Measurements from ENCODE around the gene ARL2. TPM values are rescaled to one million over a fixed set of nuclear protein-coding genes. Genes with fewer than 3 reads are reported as not detected.

The ARL2 gene
- total RNA-seq, 2 experiments from 2014 or later, result 74.1 to 86.9 TPM

- Mint-ChIP-seq H3K36me3 (no peaks in the 10 kb centered on the region), H3K27me3 (no peaks in the 10 kb centered on the region), H3K4me3 (no peak within 1 kb of the TSS), H3K4me1 (peaks cover 23% of the 10 kb centered on the region), H3K27ac (no peak within 1 kb of the TSS), H3K9me3 (ENCODE audit: low read depth) (no peaks in the 10 kb centered on the region)
- ATAC-seq, result no peak
- CTCF ChIA-PET, result interaction anchor here (1.2 kb wide), 1 partner anchor 52 kb away, joined by 3 read pairs; no protein-coding TSS in a partner anchor
- DNase-seq, result no peak
These were observed 44.6 kb downstream of the ARL2 start, which contains the start of gene NAALADL1 for GRCh38 chr11:65058419-65059054. Gene NAALADL1, minus strand, starts transcription at chr11:65058553. Its CDS starts 32 bp downstream, at chr11:65058521.

DNA sequence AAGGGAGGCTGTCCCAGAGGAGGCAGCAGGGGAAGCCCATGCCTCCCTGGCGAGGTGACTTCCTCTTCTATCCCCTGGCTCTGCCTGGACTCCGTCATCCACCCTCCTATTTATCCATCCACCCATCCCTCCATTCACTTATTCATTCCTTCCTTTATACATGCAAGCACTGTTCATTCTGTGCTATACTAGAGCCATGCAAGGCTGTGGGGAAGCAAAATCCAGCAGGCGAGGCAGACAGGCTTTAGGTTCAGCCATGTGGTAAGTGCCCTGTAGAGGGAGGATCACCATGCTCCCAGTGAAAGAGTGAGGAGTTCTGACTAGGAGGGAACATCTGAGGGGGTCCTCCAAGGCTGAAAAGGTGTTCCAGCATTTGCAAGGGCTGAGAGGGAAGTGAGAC, 45.6 kb downstream of the ARL2 start:
- Mint-ChIP-seq H3K9me3 (ENCODE audit: low read depth) (no peaks in the 10 kb centered on the region), H3K27me3 (no peaks in the 10 kb centered on the region), H3K36me3 (no peaks in the 10 kb centered on the region), H3K4me1 (peaks cover 14% of the 10 kb centered on the region), H3K27ac (no peak overlapping the region), H3K4me3 (no peak overlapping the region)
- ATAC-seq (no peak), DNase-seq (no peak)
- CTCF ChIA-PET, result interaction anchor here (1.0 kb wide), 1 partner anchor 166 kb away, joined by 3 read pairs; no protein-coding TSS in a partner anchor

- H3K9me3 Mint-ChIP-seq (ENCODE audit: low read depth), result no peaks in the 10 kb centered on the region
- H3K4me1 Mint-ChIP-seq, result peaks cover 14% of the 10 kb centered on the region
- CTCF ChIA-PET, result interaction anchor here (1.0 kb wide), 1 partner anchor 166 kb away, joined by 3 read pairs; no protein-coding TSS in a partner anchor
- ATAC-seq (peak; percentile 18), DNase-seq (no peak)
- H3K4me3 Mint-ChIP-seq, result no peak overlapping the region
- no peaks in the 10 kb centered on the region for H3K27me3 Mint-ChIP-seq
- H3K36me3 Mint-ChIP-seq, result no peaks in the 10 kb centered on the region
- no peak overlapping the region for H3K27ac Mint-ChIP-seq
These were observed 46.2 kb downstream of the ARL2 start for GRCh38 chr11:65059959-65060824.

DNA sequence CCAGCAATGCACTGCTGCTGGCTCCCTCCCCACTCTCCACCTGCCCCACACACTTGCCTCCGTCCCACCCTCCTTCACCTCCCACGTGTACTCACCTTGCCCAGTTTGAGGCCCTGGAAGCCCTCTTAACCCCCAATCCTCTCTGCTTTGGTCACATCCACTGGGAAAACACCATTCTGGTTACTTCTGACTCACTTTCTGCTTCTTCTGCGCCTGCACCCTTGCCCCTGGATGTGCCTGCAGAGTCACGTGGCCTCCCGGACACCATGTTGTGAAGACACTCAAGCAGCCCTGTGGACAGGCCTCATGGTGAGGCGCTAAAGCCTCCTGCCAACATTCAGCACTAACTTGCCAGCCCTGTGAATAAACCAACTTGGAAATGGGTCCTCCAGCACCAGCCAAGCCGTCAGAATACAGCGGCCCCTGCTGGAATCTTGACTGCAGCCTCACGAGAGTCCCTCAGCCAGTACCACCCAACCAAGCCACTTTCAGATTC, 47.0 kb downstream of the ARL2 start:
- DNase-seq (no peak), ATAC-seq (peak; percentile 43)
- Mint-ChIP-seq H3K27ac (no peak overlapping the region), H3K36me3 (no peaks in the 10 kb centered on the region), H3K4me1 (peaks cover 12% of the 10 kb centered on the region), H3K9me3 (ENCODE audit: low read depth) (no peaks in the 10 kb centered on the region), H3K27me3 (no peaks in the 10 kb centered on the region), H3K4me3 (no peak overlapping the region)
- CTCF ChIA-PET, result no interaction called here

DNA sequence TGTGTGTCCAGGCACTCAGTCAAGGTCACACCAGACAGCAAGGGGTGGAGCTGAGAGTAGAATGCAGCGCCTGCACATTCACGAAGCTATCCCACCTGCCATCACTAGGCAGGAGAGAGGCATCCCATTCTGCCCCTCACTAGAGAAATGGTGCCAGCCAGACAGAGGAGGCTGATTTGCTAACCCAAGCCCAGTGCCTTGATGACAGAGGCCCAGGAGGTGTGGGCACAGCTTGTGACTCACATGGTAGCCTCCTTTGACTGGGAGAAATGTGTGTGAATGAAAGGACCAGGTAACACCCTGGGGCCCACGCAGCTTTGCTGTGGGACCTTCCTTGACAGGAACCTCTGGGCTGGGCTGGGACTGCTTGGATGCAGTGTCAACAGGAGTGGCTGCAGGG, 49.6 kb downstream of the ARL2 start:
- Mint-ChIP-seq H3K4me1 (peaks cover 12% of the 10 kb centered on the region), H3K27me3 (no peaks in the 10 kb centered on the region), H3K36me3 (no peaks in the 10 kb centered on the region), H3K4me3 (no peak overlapping the region), H3K9me3 (ENCODE audit: low read depth) (no peaks in the 10 kb centered on the region), H3K27ac (no peak overlapping the region)
- no peak for ATAC-seq
- CTCF ChIA-PET, result interaction anchor here (0.8 to 1.2 kb wide), 3 partner anchors 9 to 84 kb away, joined by 3 read pairs; partner anchors contain the start of gene ARL2
- no peak for DNase-seq

GRCh38 chr11:65064847-65065240, 50.9 kb downstream of the ARL2 start:
- H3K36me3 Mint-ChIP-seq, result no peaks in the 10 kb centered on the region
- H3K4me1 Mint-ChIP-seq, result peaks cover 11% of the 10 kb centered on the region
- no peaks in the 10 kb centered on the region for H3K9me3 Mint-ChIP-seq (ENCODE audit: low read depth)
- no peaks in the 10 kb centered on the region for H3K27me3 Mint-ChIP-seq
- no peak overlapping the region for H3K4me3 Mint-ChIP-seq
- no peak for DNase-seq
- CTCF ChIA-PET, result interaction anchor here (1.2 kb wide), 1 partner anchor 8 kb away, joined by 3 read pairs; no protein-coding TSS in a partner anchor
- no peak overlapping the region for H3K27ac Mint-ChIP-seq
- no peak for ATAC-seq

GRCh38 chr11:65065851-65066250, 51.9 kb downstream of the ARL2 start:
- Mint-ChIP-seq H3K4me1 (peaks cover 1% of the 10 kb centered on the region), H3K27ac (no peak overlapping the region), H3K9me3 (ENCODE audit: low read depth) (no peaks in the 10 kb centered on the region), H3K4me3 (no peak overlapping the region), H3K36me3 (no peaks in the 10 kb centered on the region), H3K27me3 (no peaks in the 10 kb centered on the region)
- no peak for DNase-seq
- CTCF ChIA-PET, result interaction anchor here (0.7 kb wide), 1 partner anchor 104 kb away, joined by 3 read pairs; no protein-coding TSS in a partner anchor
- ATAC-seq, result no peak

- no peak for DNase-seq
- H3K9me3 Mint-ChIP-seq (ENCODE audit: low read depth), result no peaks in the 10 kb centered on the region
- no peak overlapping the region for H3K27ac Mint-ChIP-seq
- no peak for ATAC-seq
- H3K4me3 Mint-ChIP-seq, result no peak overlapping the region
- H3K4me1 Mint-ChIP-seq, result no peaks in the 10 kb centered on the region
- CTCF ChIA-PET, result no interaction called here
- H3K36me3 Mint-ChIP-seq, result no peaks in the 10 kb centered on the region
- no peaks in the 10 kb centered on the region for H3K27me3 Mint-ChIP-seq
These were observed 52.4 kb downstream of the ARL2 start for GRCh38 chr11:65066315-65066714.

DNA sequence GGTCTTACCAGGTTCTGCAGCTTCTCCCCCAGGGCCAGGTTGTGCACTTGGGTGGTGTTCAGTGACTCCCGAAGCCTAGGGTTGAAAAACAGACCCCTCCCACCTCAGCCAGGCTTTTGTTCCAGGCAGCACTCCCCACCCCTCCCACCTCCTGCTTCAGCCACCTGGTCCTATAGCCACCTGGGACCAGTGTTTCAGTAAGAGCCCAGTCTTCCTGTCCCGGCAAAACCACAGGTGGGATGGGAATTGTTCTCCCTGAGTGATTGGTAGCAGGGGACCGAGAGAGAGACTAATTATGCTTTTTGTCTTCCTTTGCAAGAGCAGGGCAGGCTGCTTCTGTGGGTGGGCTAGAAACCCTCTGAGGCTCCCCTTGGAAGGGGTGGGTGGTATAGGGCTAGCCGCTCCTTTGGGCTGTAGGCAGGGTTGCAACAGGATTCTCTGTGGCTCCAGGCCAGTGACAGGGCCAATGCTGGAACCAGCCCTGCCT, 52.9 kb downstream of the ARL2 start:
- no peak overlapping the region for H3K27ac Mint-ChIP-seq
- no peak overlapping the region for H3K4me3 Mint-ChIP-seq
- DNase-seq (no peak), ATAC-seq (no peak)
- H3K4me1 Mint-ChIP-seq, result no peaks in the 10 kb centered on the region
- H3K36me3 Mint-ChIP-seq, result no peaks in the 10 kb centered on the region
- CTCF ChIA-PET, result no interaction called here
- H3K9me3 Mint-ChIP-seq (ENCODE audit: low read depth), result no peaks in the 10 kb centered on the region
- no peaks in the 10 kb centered on the region for H3K27me3 Mint-ChIP-seq

- ATAC-seq, result no peak
- no peak for DNase-seq
- no peaks in the 10 kb centered on the region for H3K27me3 Mint-ChIP-seq
- no peaks in the 10 kb centered on the region for H3K4me1 Mint-ChIP-seq
- no peaks in the 10 kb centered on the region for H3K9me3 Mint-ChIP-seq (ENCODE audit: low read depth)
- CTCF ChIA-PET, result no interaction called here
- H3K4me3 Mint-ChIP-seq, result no peak overlapping the region
- no peak overlapping the region for H3K27ac Mint-ChIP-seq
- H3K36me3 Mint-ChIP-seq, result no peaks in the 10 kb centered on the region
These were observed 53.5 kb downstream of the ARL2 start for GRCh38 chr11:65067446-65067845.

DNA sequence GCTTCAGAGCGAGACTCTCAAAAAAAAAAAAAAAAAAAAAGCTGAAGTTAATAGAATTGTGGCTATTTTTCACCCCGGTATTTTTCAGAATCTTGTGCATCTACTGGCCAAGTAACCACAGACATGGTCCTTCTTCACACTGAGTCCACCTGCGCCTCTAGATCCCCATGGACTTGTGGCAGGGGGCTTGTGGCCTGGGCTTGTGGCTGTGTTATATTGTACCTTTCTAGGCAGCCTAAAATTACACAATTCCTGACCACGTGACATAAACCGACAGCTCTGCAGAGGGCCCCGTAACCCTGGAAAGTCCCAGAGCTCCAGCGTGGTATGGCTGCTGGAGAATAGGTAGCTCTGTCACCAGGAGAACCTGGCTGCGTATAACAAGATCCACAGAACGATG, 55.3 kb downstream of the ARL2 start:
- ATAC-seq (no peak), DNase-seq (no peak)
- Mint-ChIP-seq H3K4me3 (no peak overlapping the region), H3K27ac (no peak overlapping the region), H3K27me3 (no peaks in the 10 kb centered on the region), H3K9me3 (ENCODE audit: low read depth) (no peaks in the 10 kb centered on the region), H3K36me3 (no peaks in the 10 kb centered on the region), H3K4me1 (no peaks in the 10 kb centered on the region)
- CTCF ChIA-PET, result interaction anchor here (1.0 kb wide), 1 partner anchor 48 kb away, joined by 3 read pairs; the partner anchor contains the start of gene ZNHIT2
